ENCODE results near the gene OSBP2. TPM values are rescaled to one million over a fixed set of nuclear protein-coding genes. Genes with fewer than 3 reads are reported as not detected.

The OSBP2 gene
- total and polyA plus RNA-seq, 3 donors from 2014 or later = 39.5 to 68.0 (median 45.4) TPM

DNA sequence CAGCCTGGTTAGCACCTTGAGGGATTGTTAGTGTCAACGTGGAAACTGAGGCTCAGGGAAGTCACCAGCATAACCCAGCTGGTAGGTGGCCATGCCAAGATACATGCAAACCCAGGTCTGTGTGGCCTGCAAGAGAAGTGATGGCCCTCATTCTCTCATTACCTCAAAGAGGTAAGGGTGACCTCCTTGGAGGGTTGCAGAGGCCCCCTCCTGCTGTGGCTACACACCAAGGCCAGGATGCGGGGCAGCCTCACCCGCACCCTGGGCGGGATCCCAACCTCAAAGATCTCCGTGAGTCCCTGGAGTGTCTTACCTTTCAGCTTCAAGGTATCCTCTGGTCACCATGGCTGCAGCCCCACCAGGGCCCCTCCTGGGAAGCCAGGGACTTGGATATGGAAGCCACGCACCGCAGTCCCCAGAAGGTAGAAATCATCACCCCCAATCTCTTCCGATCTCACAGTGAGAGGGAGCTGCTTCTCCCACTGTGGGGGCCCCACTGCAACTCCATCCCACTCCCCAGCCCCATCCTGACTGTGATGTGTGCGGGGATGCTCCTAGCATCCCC is 178.5 kb downstream of the OSBP2 start:
- H3K36me3 ChIP-seq (ENCODE audit: low read depth, missing control alignments) = no peaks in the 10 kb centered on the region
- WGBS, 2 donors = 95 to 97% methylated on average over 9 of the region's 9 CpGs
- no peak for DNase-seq
- intact Hi-C loops (cut with DNase I; ENCODE audit: low total_unique reads) = no loop called here
- no peaks in the 10 kb centered on the region for H3K9me3 ChIP-seq
- no peaks in the 10 kb centered on the region for H3K27me3 ChIP-seq
- no peak overlapping the region for H3K27ac ChIP-seq
- TF ChIP-seq, protein P1, sequence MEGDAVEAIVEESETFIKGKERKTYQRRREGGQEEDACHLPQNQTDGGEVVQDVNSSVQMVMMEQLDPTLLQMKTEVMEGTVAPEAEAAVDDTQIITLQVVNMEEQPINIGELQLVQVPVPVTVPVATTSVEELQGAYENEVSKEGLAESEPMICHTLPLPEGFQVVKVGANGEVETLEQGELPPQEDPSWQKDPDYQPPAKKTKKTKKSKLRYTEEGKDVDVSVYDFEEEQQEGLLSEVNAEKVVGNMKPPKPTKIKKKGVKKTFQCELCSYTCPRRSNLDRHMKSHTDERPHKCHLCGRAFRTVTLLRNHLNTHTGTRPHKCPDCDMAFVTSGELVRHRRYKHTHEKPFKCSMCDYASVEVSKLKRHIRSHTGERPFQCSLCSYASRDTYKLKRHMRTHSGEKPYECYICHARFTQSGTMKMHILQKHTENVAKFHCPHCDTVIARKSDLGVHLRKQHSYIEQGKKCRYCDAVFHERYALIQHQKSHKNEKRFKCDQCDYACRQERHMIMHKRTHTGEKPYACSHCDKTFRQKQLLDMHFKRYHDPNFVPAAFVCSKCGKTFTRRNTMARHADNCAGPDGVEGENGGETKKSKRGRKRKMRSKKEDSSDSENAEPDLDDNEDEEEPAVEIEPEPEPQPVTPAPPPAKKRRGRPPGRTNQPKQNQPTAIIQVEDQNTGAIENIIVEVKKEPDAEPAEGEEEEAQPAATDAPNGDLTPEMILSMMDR (IDR thresholded peaks at IDR 0.05) = no peak
- TF ChIP-seq POLR2A (IDR thresholded peaks at IDR 0.05) = no peak
- H3K4me3 ChIP-seq = no peak overlapping the region
- H3K4me1 ChIP-seq = no peaks in the 10 kb centered on the region

DNA sequence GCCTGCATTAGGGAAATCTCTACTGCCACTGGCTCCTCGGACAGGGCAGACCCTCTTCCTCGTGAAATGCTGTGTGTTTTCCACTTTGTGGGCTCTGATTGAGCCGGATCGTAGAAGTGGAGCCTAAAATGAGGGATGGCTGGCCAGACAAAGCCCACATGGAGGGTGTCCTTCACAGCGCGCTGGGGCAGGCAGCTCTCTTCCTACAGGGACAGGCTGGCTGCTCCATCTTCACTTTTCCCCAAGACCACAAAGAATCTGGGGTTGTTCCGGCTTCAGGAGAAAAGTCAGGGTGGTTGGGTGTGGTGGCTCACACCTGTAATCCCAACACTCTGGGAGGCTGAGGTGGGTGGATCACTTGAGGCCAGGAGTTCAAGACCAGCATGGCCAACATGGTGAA is 179.0 kb downstream of the OSBP2 start:
- WGBS, 2 donors = 92 to 100% methylated on average over 3 to 7 of the region's 7 CpGs
- no peak for DNase-seq
- intact Hi-C loops (cut with DNase I; ENCODE audit: low total_unique reads) = no loop called here
- H3K4me3 ChIP-seq = no peak overlapping the region
- no peak overlapping the region for H3K27ac ChIP-seq
- H3K27me3 ChIP-seq = no peaks in the 10 kb centered on the region
- no peaks in the 10 kb centered on the region for H3K4me1 ChIP-seq
- H3K36me3 ChIP-seq (ENCODE audit: low read depth, missing control alignments) = no peaks in the 10 kb centered on the region
- no peak for TF ChIP-seq POLR2A (IDR thresholded peaks at IDR 0.05)
- TF ChIP-seq, protein P1 (IDR thresholded peaks at IDR 0.05) = no peak
- H3K9me3 ChIP-seq = no peaks in the 10 kb centered on the region

DNA sequence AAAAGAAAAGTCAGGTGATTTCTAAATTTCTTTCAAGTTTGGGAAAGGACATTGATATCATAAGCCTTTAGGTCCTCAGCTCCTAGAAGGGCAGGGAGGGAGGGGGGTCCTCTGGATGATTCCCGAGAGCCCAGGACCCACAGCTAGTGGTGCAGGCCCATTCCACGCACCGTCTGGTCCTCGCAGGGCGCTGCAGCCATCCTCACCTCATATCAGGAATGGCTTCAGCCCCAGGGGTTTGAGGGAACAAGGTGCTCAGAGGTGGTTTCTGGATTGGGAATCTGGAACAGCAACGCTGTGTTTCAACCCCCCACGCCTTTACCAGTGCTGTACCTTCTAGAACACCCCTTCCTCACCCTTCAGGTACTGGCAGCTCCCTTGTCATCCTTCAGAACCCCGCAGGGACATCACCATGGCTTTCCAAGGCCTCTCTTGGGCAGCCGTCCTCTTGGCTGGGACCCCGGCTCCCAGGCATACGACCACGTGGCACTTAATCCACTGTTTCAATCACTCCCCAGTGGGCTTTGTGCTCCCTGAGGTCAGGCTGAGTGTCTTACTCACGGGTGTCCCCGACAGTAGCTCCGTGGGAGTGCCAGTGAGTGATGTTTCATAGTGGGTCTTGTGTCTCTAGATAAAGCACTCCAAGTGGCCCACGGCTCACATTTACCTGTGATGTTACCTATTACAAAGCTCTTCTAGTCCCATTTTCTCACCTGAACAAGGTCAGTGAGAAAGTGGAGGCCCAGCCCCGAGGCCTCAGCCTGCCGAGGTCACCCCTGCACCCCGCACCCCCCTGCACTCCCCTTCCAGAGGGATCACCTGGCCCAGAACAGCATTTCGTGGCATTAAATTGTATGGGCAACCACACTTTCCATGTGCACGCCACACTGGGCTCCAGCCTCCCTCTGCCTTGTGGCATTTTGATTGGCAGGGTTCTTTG is 180.0 kb downstream of the OSBP2 start:
- Histone ChIP-seq H3K9me3 (no peaks in the 10 kb centered on the region), H3K27me3 (no peaks in the 10 kb centered on the region), H3K4me3 (no peak overlapping the region), H3K4me1 (no peaks in the 10 kb centered on the region), H3K27ac (no peak overlapping the region), H3K36me3 (ENCODE audit: low read depth, missing control alignments) (no peaks in the 10 kb centered on the region)
- WGBS, 2 donors = 86 to 90% methylated on average over 19 to 21 of the region's 21 CpGs
- intact Hi-C loops (cut with DNase I; ENCODE audit: low total_unique reads) = no loop called here
- TF ChIP-seq POLR2A (IDR thresholded peaks at IDR 0.05) = no peak
- TF ChIP-seq, protein P1 (IDR thresholded peaks at IDR 0.05) = no peak
- no peak for DNase-seq

DNA sequence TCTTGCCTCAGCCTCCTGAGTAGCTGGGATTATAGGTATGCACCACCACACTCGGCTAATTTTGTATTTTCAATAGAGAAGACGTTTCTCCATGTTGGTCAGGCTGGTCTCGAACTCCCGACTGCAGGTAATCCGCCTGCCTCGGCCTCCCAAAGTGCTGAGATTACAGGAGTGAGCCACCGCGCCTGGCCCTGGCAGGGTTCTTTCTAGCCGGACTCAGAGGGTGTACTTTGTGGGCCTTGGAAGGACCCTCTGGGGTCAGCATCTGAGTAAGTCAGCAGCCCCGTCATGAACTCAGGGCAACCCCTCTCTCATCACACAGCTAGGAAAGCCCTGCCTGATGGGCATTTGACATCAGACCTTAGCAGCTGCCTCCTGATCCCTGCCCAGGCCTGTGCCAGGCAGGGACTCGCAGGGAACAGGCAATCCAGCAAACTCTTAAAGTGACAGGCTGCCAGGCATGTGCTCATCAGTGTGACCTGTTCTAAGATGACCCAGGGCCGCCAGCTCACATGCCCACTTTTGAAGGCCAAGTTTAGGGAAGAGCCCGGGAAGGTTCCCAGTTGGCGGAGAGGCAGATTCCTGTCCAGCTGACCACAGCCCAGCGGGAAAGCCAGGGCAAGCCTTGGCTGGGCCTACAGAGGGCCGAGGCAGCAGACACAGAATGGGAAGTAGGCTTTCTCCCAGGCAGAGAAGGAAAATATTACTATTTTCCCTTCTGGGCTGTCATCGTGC is 181.0 kb downstream of the OSBP2 start:
- 85 to 89% methylated on average over 16 to 17 of the region's 17 CpGs for WGBS, 2 donors
- intact Hi-C loops (cut with DNase I; ENCODE audit: low total_unique reads) = no loop called here
- Histone ChIP-seq H3K27me3 (no peaks in the 10 kb centered on the region), H3K36me3 (ENCODE audit: low read depth, missing control alignments) (no peaks in the 10 kb centered on the region), H3K4me3 (no peak overlapping the region), H3K27ac (no peak overlapping the region), H3K4me1 (no peaks in the 10 kb centered on the region), H3K9me3 (no peaks in the 10 kb centered on the region)
- TF ChIP-seq, protein P1 (IDR thresholded peaks at IDR 0.05) = no peak
- TF ChIP-seq POLR2A (IDR thresholded peaks at IDR 0.05) = no peak
- no peak for DNase-seq

Data from testis (tissue), 3 donors.